Lung (tissue), 12 donors: ENCODE measurements around the gene PRLHR. TPM values are rescaled to one million over a fixed set of nuclear protein-coding genes. Genes with fewer than 3 reads are reported as not detected.
A peak's percentile ranks its signal among the peaks of the same experiment; 100 is the strongest.

ENCODE experiments used
- ATAC-seq: fragments of 200-7000 bp; cut with Tn5 transposase; one replicate; pipeline ENCODE4 v1.9.1; 2020; ENCODE audit warnings: moderate number of reproducible peaks; ENCODE audit not compliant: insufficient read depth, low FRiP score
- DNase-seq, 3 donors: peaks; one replicate each; pipeline ENCODE4 v3.0.0-alpha.2; 2013 to 2017
- H3K27ac ChIP-seq, 2 donors: one replicate each; pipeline ENCODE4 v1.5.1; 2013; ENCODE audit warnings: mild to moderate bottlenecking in 2 of 2, moderate library complexity in 2 of 2, control low read depth in 1 of 2, inconsistent platforms in 1 of 2, low read depth in 1 of 2, low read length in 1 of 2
- H3K27me3 ChIP-seq, 3 donors: one replicate each; pipeline ENCODE4 v1.5.1; 2013; ENCODE audit warnings: low read length in 2 of 3; ENCODE audit not compliant: control insufficient read depth in 3 of 3, insufficient read depth in 3 of 3
- H3K36me3 ChIP-seq, 4 donors: one replicate each; pipeline ENCODE4 v1.5.1; 2013; ENCODE audit warnings: low read length in 4 of 4, mild to moderate bottlenecking in 1 of 4, moderate library complexity in 1 of 4; ENCODE audit not compliant: control insufficient read depth in 4 of 4, insufficient read depth in 4 of 4
- H3K4me1 ChIP-seq, 5 donors: one replicate each; pipeline ENCODE4 v1.5.1; 2013; ENCODE audit warnings: low read length in 5 of 5, mild to moderate bottlenecking in 2 of 5, moderate library complexity in 1 of 5; ENCODE audit not compliant: control insufficient read depth in 5 of 5, insufficient read depth in 5 of 5
- H3K4me3 ChIP-seq: one replicate; pipeline ENCODE4 v1.5.1; 2013; ENCODE audit warnings: mild to moderate bottlenecking, control low read depth, moderate library complexity
- H3K9ac ChIP-seq, 2 donors: one replicate each; pipeline ENCODE4 v1.5.1; 2013; ENCODE audit warnings: low read length in 2 of 2, control low read depth in 1 of 2; ENCODE audit not compliant: insufficient read depth in 1 of 2
- H3K9me3 ChIP-seq, 4 donors: one replicate each; pipeline ENCODE4 v1.5.1; 2013; ENCODE audit warnings: low read length in 3 of 4, mild to moderate bottlenecking in 1 of 4, moderate library complexity in 1 of 4; ENCODE audit not compliant: control insufficient read depth in 4 of 4, insufficient read depth in 3 of 4
- CTCF ChIP-seq: IDR thresholded peaks from 2 replicates; pipeline ENCODE4 v1.5.1; 2012; ENCODE audit warnings: mild to moderate bottlenecking; ENCODE audit errors: control extremely low read depth, extremely low read depth
- WGBS, 2 donors: extraction: QIAGEN DNeasy Blood & Tissue Kit; methylation state at CpG; one replicate each; pipeline ENCODE4 v1.1.7; 2013; 5-methylcytosine and 5-hydroxymethylcytosine counted together
- polyA plus RNA-seq, 2 donors: library from polyadenylated mRNA; stranded (reverse); fragments of 200-250 nt; gene quantifications; one replicate each; pipeline ENCODE4 v1.2.1, GENCODE V29; 2013
- total RNA-seq, 2 donors: library from RNA; depleted of rRNA in 1 of 2; stranded (reverse); fragments of >200 nt in 1 of 2; gene quantifications; one replicate each; pipeline ENCODE4 v1.2.1, GENCODE V29; 2014 to 2021
- donor health status: control.
- donor health status: control.
- donor health status: Bipolar disorder and iron deficiency.
- donor health status: healthy.
- donor health status: DM: yes; HTN: yes; CAD: no.

Gene PRLHR
- total and polyA plus RNA-seq, 4 donors = not detected

GRCh38 chr10:118569241-118569881, 26.1 kb downstream of the PRLHR start:
- TF ChIP-seq CTCF = no peak
- Histone ChIP-seq H3K4me1 (no peaks in the 10 kb centered on the region), H3K9me3 (no peaks in the 10 kb centered on the region), H3K4me3 (no peak overlapping the region), H3K9ac (no peak overlapping the region), H3K27ac (no peak overlapping the region), H3K36me3 (no peaks in the 10 kb centered on the region), H3K27me3 (no peaks in the 10 kb centered on the region)
- 89 to 93% methylated on average over 8 of the region's 8 CpGs for WGBS, 2 donors
- DNase-seq (no peak), ATAC-seq (no peak)

- no peak overlapping the region for H3K27ac ChIP-seq
- TF ChIP-seq CTCF = peak; percentile 71
- H3K27me3 ChIP-seq = no peaks in the 10 kb centered on the region
- no peaks in the 10 kb centered on the region for H3K36me3 ChIP-seq
- ATAC-seq (no peak), DNase-seq (peak; percentile 59 to 87 (median 82))
- WGBS, 2 donors = 22 to 26% methylated on average over 10 of the region's 10 CpGs
- H3K9ac ChIP-seq = no peak overlapping the region
- no peaks in the 10 kb centered on the region for H3K4me1 ChIP-seq
- H3K4me3 ChIP-seq = no peak overlapping the region
- H3K9me3 ChIP-seq = no peaks in the 10 kb centered on the region
Measured at GRCh38 chr10:118568327-118568848, 27.1 kb downstream of the PRLHR start.

- DNase-seq (no peak), ATAC-seq (no peak)
- Histone ChIP-seq H3K9me3 (no peaks in the 10 kb centered on the region), H3K36me3 (no peaks in the 10 kb centered on the region), H3K27me3 (no peaks in the 10 kb centered on the region), H3K9ac (no peak overlapping the region), H3K4me3 (no peak overlapping the region), H3K27ac (no peak overlapping the region), H3K4me1 (no peaks in the 10 kb centered on the region)
- WGBS, 2 donors = 74 to 77% methylated on average over 11 of the region's 11 CpGs
- TF ChIP-seq CTCF = no peak
Measured at GRCh38 chr10:118567701-118568248, 27.7 kb downstream of the PRLHR start.
